Fibroblast of lung (primary cell): ENCODE data around the gene CMSS1. TPM values are rescaled to one million over a fixed set of nuclear protein-coding genes. Genes with fewer than 3 reads are reported as not detected.

Experiments
- DNase-seq, 2 donors: peaks; one replicate each; pipeline versions ENCODE4 v3.0.0 to v3.0.0-alpha.2; 2010; ENCODE audit warnings: low read depth in 2 of 2
- H2AFZ ChIP-seq: 2 replicates; pipeline ENCODE4 v1.5.1; 2012; ENCODE audit warnings: low read length, control low read depth, inconsistent platforms
- H3K27ac ChIP-seq: 2 replicates; pipeline ENCODE4 v1.5.1; 2011; ENCODE audit warnings: low read length, control low read depth; ENCODE audit not compliant: insufficient read depth
- H3K27me3 ChIP-seq: 2 replicates; pipeline ENCODE4 v1.5.1; 2011; ENCODE audit warnings: mild to moderate bottlenecking, low read length; ENCODE audit not compliant: control insufficient read depth, insufficient read depth
- H3K36me3 ChIP-seq: 2 replicates; pipeline ENCODE4 v1.5.1; 2011; ENCODE audit warnings: low read length; ENCODE audit not compliant: control insufficient read depth, insufficient read depth
- H3K4me1 ChIP-seq: 2 replicates; pipeline ENCODE4 v1.5.1; 2011; ENCODE audit warnings: low read length; ENCODE audit not compliant: control insufficient read depth, insufficient read depth; ENCODE audit errors: extremely low read depth
- H3K4me2 ChIP-seq: 2 replicates; pipeline ENCODE4 v1.5.1; 2011; ENCODE audit warnings: low read length, control low read depth; ENCODE audit not compliant: insufficient read depth; ENCODE audit errors: extremely low read depth
- H3K4me3 ChIP-seq, 4 experiments: fragments of 200-600 bp in 1 of 4; sonication (generic) in 1 of 4; replicated peaks in 1 of 4; 2 replicates each; pipeline ENCODE4 v1.5.1; 2011 to 2016; ENCODE audit warnings: low read length in 4 of 4, low read depth in 3 of 4, mild to moderate bottlenecking in 3 of 4, control low read depth in 2 of 4, inconsistent platforms in 1 of 4, mixed read lengths in 1 of 4; ENCODE audit not compliant: insufficient read depth in 1 of 4; ENCODE audit errors: control extremely low read depth in 1 of 4
- H3K79me2 ChIP-seq: 2 replicates; pipeline ENCODE4 v1.5.1; 2012; ENCODE audit warnings: mild to moderate bottlenecking, low read length, inconsistent platforms; ENCODE audit not compliant: control insufficient read depth, insufficient read depth
- H3K9ac ChIP-seq: 2 replicates; pipeline ENCODE4 v1.5.1; 2011; ENCODE audit warnings: mild to moderate bottlenecking, low read length, control low read depth; ENCODE audit not compliant: insufficient read depth
- H3K9me3 ChIP-seq: 2 replicates; pipeline ENCODE4 v1.5.1; 2012; ENCODE audit warnings: low read depth, low read length; ENCODE audit not compliant: control insufficient read depth, insufficient read depth
- H4K20me1 ChIP-seq: 2 replicates; pipeline ENCODE4 v1.5.1; 2011; ENCODE audit warnings: low read length; ENCODE audit not compliant: control insufficient read depth, insufficient read depth; ENCODE audit errors: extremely low read depth
- EZH2 ChIP-seq: IDR thresholded peaks from 2 replicates; pipeline ENCODE4 v1.5.1; 2012; ENCODE audit warnings: low read length, control low read depth, mild to moderate bottlenecking; ENCODE audit errors: missing control alignments
- polyA plus RNA-seq, 2 donors: library from polyadenylated mRNA; depleted of rRNA in 1 of 2; stranded (reverse) in 1 of 2; unstranded in 1 of 2; fragments of >200 nt; gene quantifications; 2 replicates each; pipeline ENCODE4 v1.2.1, GENCODE V29; 2011 to 2012; ENCODE audit warnings: missing spikeins in 1 of 2
- total RNA-seq: library from RNA; depleted of rRNA; stranded (reverse); fragments of >200 nt; gene quantifications from 2 replicates; pipeline ENCODE4 v1.2.1, GENCODE V29; 2014
- TF ChIP-seq, protein P1 (sequence below), 2 donors: IDR thresholded peaks in 1 of 2; conservative IDR thresholded peaks in 1 of 2; 1 replicate in 1 of 2; 2 replicates in 1 of 2; pipeline ENCODE4 v1.5.1; 2011 to 2012; ENCODE audit warnings: low read length in 2 of 2, control low read depth in 1 of 2, inconsistent platforms in 1 of 2, low read depth in 1 of 2, mild to moderate bottlenecking in 1 of 2

The CMSS1 gene
- total and polyA plus RNA-seq, 2 donors (not counting 1 experiment from before 2014, with no cell fraction given), result 6.9 to 13.2 TPM

DNA sequence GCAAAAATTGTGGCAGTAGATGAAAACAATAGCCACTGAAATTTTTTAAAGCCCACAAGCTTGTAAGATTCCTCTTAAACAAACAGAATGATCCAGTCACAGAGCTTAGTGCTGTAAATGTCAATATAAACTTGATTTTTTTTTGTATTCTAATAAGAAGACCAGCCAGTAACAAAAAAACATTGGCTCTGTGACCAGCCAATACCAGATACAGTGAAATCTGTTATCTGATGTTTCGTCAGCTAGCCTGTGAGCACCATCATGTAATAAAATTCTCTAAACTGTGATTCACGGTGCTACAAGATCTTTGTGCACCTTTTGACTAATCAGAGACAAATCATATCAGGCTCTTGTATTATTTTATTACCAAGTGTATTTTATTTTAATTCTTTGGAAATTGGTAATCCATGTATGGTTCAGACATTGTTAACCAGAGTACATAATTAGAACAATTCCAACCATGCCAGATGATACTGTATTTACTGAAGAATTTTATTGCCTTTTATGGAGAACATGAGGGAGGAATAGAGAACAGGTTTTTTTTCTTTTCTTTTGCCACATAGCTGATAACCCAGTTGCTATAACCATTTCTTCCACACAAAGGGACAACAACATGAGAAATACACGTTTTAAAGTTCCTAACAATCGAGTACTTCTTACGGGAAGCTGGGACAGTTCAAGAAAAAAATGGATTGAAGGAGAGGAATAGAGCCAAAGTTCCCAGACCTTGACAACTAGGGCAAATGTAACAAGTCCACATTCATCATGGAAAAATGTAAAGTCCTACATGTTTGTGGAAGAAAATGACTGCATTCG lies 224.7 kb downstream of the CMSS1 start:
- H4K20me1 ChIP-seq, result no peaks in the 10 kb centered on the region
- H3K4me1 ChIP-seq, result peaks cover 43% of the 10 kb centered on the region
- H3K79me2 ChIP-seq, result no peaks in the 10 kb centered on the region
- H3K27ac ChIP-seq, result peak overlapping the region; percentile 86
- no peaks in the 10 kb centered on the region for H3K9me3 ChIP-seq
- peak overlapping the region; percentile 52 for H3K9ac ChIP-seq
- no peak for TF ChIP-seq EZH2
- TF ChIP-seq, protein P1, sequence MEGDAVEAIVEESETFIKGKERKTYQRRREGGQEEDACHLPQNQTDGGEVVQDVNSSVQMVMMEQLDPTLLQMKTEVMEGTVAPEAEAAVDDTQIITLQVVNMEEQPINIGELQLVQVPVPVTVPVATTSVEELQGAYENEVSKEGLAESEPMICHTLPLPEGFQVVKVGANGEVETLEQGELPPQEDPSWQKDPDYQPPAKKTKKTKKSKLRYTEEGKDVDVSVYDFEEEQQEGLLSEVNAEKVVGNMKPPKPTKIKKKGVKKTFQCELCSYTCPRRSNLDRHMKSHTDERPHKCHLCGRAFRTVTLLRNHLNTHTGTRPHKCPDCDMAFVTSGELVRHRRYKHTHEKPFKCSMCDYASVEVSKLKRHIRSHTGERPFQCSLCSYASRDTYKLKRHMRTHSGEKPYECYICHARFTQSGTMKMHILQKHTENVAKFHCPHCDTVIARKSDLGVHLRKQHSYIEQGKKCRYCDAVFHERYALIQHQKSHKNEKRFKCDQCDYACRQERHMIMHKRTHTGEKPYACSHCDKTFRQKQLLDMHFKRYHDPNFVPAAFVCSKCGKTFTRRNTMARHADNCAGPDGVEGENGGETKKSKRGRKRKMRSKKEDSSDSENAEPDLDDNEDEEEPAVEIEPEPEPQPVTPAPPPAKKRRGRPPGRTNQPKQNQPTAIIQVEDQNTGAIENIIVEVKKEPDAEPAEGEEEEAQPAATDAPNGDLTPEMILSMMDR (conservative IDR thresholded peaks at IDR 0.05 in 1 of 2, IDR thresholded peaks at IDR 0.05 in 1 of 2; ENCODE audit: low read depth in 1 of 2, low read length in 2 of 2), result no peak
- no peak overlapping the region for H2AFZ ChIP-seq
- peak overlapping the region; percentile 70 for H3K4me2 ChIP-seq
- no peaks in the 10 kb centered on the region for H3K27me3 ChIP-seq
- DNase-seq, result peak; percentile 90 to 97
- no peak overlapping the region for H3K4me3 ChIP-seq
- no peaks in the 10 kb centered on the region for H3K36me3 ChIP-seq

DNA sequence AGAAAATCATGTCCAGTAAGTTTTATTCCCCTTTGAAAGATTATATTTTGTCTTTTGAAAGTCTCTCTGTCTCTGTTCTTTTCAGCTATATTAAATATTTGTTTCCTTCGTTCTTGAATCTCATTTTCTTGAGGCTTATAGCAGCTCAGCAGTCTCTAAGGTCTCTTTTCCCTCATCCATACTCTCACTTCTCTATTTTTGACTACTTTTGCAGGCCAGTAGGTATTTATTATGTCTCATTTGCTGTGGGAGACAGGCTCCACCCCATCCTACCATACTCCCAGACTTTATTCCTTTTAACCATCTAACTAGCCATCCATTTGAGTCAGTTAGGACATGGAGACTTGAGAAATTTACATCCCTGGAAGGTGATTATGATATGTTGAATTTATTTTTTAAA lies 225.6 kb downstream of the CMSS1 start:
- H3K27me3 ChIP-seq, result no peaks in the 10 kb centered on the region
- no peaks in the 10 kb centered on the region for H3K36me3 ChIP-seq
- H3K4me3 ChIP-seq, result no peak overlapping the region
- no peaks in the 10 kb centered on the region for H4K20me1 ChIP-seq
- peak in 1 of 2 donors; percentile 32 for DNase-seq
- no peak overlapping the region for H3K9ac ChIP-seq
- peaks cover 50% of the 10 kb centered on the region for H3K4me1 ChIP-seq
- no peak overlapping the region for H2AFZ ChIP-seq
- H3K27ac ChIP-seq, result peak overlapping the region; percentile 86
- H3K79me2 ChIP-seq, result no peaks in the 10 kb centered on the region
- no peak for TF ChIP-seq EZH2
- TF ChIP-seq, protein P1 (conservative IDR thresholded peaks at IDR 0.05 in 1 of 2, IDR thresholded peaks at IDR 0.05 in 1 of 2; ENCODE audit: low read depth in 1 of 2, low read length in 2 of 2), result no peak
- H3K4me2 ChIP-seq, result no peak overlapping the region
- H3K9me3 ChIP-seq, result no peaks in the 10 kb centered on the region

DNA sequence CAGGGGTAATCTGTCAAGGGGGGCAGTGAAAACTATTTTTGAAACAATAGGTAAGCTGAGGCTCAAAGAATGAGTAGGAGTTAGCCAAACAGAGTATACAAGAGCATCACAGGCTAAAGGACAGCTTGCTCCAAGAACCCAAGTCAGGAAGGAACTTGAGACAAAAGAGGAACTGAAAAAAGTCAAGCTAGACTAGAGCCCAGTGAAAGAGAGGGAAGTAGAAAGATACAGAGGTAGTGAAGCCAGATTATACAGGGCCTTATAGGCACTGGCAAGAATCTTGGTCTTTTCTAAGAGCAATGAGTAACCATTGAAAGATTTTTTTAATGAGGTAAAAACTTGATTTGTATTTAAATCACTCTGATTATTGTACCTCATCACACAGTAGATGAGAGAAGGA lies 226.7 kb downstream of the CMSS1 start:
- H3K4me1 ChIP-seq, result peaks cover 53% of the 10 kb centered on the region
- no peaks in the 10 kb centered on the region for H3K36me3 ChIP-seq
- no peaks in the 10 kb centered on the region for H4K20me1 ChIP-seq
- no peak overlapping the region for H3K9ac ChIP-seq
- H3K4me3 ChIP-seq, result no peak overlapping the region
- H3K79me2 ChIP-seq, result no peaks in the 10 kb centered on the region
- no peaks in the 10 kb centered on the region for H3K27me3 ChIP-seq
- no peak overlapping the region for H3K4me2 ChIP-seq
- TF ChIP-seq EZH2, result no peak
- TF ChIP-seq, protein P1 (conservative IDR thresholded peaks at IDR 0.05 in 1 of 2, IDR thresholded peaks at IDR 0.05 in 1 of 2; ENCODE audit: low read depth in 1 of 2, low read length in 2 of 2), result no peak
- no peak overlapping the region for H3K27ac ChIP-seq
- no peak overlapping the region for H2AFZ ChIP-seq
- no peaks in the 10 kb centered on the region for H3K9me3 ChIP-seq
- no peak for DNase-seq
